ENCODE measurements around the gene KIAA2012.

KIAA2012 gene

GRCh38 chr2:202152104-202152715 lies 79.2 kb downstream of the KIAA2012 start:
- no peak for DNase-seq (ENCODE audit: low spot score)

GRCh38 chr2:202154613-202155012 lies 81.6 kb downstream of the KIAA2012 start:
- DNase-seq (ENCODE audit: low spot score) = no peak

DNA sequence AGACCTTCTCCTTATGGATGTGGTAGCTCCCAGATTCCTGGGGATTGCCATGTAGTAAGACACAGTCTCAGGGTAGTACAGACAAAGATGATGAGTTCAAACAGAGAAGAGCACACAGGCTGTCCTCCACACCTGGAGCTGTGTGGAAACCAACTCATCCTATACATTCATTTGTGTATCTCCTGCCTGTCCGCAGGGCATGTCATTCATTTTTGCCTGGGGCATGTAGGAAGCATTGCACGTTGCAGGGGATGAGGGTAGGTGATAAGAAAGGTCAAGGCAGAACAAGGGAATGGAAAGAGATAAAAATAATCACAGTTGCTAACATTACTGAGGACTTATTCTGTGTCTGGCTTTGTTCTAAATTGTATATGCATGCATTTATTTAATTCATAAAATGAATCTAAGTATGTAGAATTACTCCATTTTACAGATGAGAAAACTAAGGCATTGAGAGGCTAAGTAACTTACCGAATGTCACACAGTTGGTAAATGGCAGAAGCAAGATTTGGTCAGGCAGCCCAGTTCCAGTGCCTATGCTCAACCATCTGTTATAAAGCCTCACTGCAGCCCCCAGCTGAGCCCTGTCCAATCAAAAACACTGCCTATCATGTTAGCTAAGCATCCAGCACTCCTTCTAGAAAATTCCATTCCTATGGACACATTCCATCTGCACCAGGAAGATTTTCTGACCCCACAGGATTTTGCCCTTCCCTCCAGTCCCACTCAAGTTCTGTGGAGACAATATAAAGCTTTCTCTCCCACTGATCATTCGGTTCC lies 84.3 kb downstream of the KIAA2012 start:
- DNase-seq (ENCODE audit: low spot score) = no peak

DNA sequence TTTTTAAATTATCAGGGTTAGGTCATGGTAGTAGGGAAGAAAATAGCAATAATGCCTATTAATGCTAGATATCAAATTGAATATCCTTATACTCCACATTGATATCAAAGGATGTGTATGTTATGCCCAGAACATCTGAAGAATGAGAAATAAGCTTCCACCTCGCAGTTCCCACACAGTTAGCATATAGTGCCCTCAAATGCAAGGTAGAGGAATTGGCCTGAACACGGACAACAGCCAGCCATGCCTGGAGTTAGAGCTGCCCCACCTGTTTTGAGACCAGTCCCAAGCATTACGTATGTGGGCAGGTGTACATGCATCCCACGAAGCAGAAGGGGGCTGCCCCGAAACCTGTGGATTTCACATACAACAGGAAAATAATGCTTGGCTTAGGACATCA lies 85.7 kb downstream of the KIAA2012 start:
- DNase-seq (ENCODE audit: low spot score) = no peak

GRCh38 chr2:202161151-202161835 lies 88.2 kb downstream of the KIAA2012 start:
- no peak for DNase-seq (ENCODE audit: low spot score)

- no peak for DNase-seq (ENCODE audit: low spot score)
Observed at GRCh38 chr2:202164411-202164810, 91.4 kb downstream of the KIAA2012 start.

GRCh38 chr2:202165208-202165607 lies 92.2 kb downstream of the KIAA2012 start:
- no peak for DNase-seq (ENCODE audit: low spot score)

GRCh38 chr2:202165945-202166344 lies 92.9 kb downstream of the KIAA2012 start:
- DNase-seq (ENCODE audit: low spot score) = no peak

- DNase-seq (ENCODE audit: low spot score) = no peak
Observed at GRCh38 chr2:202169131-202169530, 96.1 kb downstream of the KIAA2012 start.

GRCh38 chr2:202169832-202170424 lies 96.9 kb downstream of the KIAA2012 start:
- DNase-seq (ENCODE audit: low spot score) = no peak

DNA sequence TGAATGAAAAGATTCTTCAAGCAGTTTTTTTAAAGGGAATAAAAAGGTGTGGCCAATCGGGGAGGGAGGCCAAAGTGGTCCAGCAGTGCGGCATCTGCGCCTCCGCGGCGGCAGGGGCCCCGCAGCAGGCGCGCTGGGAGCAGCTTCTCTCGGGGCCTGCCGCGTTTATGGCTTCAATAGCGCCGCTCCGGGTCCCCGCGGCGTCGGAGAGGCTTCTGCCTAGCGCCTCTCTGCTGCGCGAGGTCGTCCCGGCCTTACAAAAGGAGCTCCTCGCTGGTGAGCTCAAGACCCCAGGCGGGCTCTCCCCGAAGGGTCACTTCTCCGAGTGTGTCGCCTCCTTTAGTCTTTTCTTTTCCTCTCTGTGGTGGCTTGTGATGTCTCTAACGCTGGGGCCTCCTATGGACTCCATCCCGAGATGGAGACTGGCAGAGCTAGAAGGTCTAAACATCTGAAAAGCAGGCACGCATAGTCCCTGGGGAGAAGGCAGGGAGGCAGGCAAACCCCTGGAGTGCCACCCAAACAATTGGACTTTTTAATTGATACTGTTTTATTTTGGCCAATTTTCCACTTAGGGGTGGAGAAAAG lies 98.3 kb downstream of the KIAA2012 start:
- DNase-seq (ENCODE audit: low spot score) = no peak

DNA sequence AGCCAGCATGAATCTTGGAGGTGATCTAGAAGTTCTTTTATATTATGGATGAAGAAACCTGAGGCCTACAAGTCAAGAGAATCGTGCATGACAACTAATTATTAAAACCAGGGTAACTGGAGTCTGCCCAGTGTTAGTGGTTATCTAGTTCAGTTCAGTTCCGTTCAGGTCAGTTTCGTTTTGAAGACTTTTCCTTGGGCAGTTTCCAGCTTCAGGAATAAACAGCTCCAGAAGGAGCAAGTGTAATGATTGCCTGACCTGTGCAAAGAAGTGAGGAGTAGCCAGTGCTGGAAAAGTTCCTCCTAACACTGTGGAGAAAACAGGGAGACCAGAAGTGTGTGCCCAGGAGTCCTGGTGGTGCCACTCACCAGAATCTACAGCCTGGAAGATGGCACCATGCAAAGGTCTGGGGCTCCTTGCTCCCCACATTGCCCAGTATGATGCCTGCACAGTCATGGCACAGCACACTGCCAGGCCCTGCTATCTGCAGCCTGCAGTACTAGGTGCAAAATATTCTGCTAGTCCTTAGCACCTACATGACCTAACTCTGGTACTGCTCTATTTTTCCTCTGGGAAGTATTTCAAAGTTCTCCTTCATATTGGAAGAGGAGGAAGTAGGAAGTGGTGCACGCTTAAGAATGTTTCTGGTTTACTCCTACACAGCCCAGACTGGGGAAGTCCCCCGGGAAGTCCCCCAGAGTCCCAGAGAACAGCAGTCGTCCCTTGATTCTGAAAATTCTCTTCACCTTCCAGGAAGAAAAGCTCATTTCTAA lies 99.6 kb downstream of the KIAA2012 start:
- DNase-seq (ENCODE audit: low spot score) = no peak

DNA sequence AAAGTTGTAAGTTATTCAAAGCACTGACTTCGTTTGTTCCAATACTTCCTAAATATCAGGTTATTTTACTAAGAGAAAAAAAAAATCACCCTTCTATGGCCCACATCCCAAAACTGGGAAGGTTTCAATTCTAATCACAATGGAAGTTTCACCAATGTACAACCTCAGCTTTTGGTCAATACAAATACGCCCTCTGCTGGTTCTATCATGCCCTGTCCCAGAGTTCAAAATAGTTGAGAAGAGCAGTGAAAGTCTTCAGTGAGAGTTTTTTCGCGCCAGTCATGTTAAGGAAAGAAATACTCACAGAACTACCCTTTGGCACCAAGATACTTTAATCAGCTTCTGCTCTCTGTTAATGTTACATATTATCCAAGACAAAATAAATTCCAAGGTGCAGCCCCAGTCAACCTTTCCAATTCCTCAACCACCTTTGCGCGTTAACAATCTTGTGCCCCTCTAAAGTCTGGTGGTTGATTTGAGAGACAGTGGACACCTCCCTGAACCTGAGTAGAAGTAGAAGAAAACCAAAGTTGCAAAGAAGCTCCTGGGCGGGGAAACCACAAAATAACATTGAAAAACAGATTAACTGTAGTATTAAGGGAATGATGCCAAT lies 105.4 kb downstream of the KIAA2012 start:
- DNase-seq (ENCODE audit: low spot score) = peak; percentile 71

DNA sequence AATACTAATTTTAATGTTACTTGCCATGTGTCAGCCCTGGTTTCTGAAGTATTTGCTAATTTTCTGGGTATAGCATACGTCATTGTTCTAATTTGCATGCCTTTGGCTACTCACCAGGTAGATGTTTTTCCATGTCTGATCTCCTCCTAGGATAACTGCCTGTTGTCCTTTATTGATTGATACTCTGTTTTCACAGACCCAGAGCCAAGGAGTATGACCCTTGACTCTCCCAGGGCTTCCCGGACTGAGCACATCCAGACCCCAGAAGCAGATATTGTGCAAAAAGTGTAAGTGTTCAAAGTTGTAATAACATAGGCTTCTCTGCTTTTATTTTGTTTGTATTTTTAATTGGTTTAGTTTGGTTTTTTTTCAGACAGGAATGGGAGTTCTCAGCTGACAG lies 111.5 kb downstream of the KIAA2012 start:
- no peak for DNase-seq (ENCODE audit: low spot score)

DNA sequence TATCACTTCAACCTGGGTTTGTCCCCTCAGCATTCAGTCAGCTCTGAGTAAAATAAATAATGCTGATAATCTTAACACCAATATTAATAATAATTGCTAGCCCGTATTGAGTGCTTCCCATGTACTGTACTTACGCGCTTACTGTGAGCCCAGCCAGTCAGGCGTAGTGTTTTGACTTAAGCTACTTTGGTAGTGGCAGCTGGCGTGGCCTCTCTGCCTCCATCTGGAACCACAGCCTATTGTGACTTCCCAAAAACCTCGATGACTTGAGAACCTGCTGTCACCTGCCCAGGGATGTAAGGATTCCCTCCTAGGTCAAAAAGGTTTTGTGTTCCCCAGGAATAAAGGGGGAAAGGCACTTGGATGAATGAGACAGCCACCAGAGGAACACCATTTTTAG lies 112.1 kb downstream of the KIAA2012 start:
- no peak for DNase-seq (ENCODE audit: low spot score)

DNA sequence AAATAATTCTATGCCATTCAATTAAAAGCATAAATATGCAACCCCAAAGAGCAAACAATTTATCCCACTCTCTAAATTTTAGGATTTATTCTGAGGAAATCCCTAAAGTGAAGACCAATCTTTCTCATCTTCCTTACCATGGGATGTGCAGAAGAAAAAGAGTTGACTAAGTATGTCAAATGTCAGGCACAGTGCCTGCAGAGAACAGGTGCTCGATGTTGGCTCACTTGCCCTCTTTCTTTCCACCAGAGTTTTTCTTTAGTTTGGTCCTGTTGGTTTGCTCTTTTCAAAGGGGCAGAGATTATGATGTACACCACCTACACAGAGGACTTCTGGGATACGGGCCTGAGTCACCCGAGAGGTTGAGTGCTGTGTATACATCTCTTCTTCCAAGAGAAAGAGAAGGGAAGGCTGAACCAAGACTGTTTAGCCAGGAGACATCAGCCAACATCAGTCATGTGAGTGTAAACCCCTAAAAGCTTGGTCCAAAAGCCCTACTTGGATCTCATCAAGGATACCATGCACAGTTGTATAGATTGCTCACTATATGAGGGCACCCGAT lies 113.7 kb downstream of the KIAA2012 start:
- DNase-seq (ENCODE audit: low spot score) = no peak

- DNase-seq (ENCODE audit: low spot score) = no peak
Observed at GRCh38 chr2:202187570-202187969, 114.5 kb downstream of the KIAA2012 start.

GRCh38 chr2:202193305-202193704 lies 120.2 kb downstream of the KIAA2012 start:
- DNase-seq (ENCODE audit: low spot score) = no peak

- no peak for DNase-seq (ENCODE audit: low spot score)
Observed at GRCh38 chr2:202193881-202194353, 120.9 kb downstream of the KIAA2012 start.

- DNase-seq (ENCODE audit: low spot score) = no peak
Observed at GRCh38 chr2:202194418-202194817, 121.4 kb downstream of the KIAA2012 start.

- DNase-seq (ENCODE audit: low spot score) = no peak
Observed at GRCh38 chr2:202196727-202197126, 123.7 kb downstream of the KIAA2012 start.
